ENCODE data around the gene ASXL3. TPM values are rescaled to one million over a fixed set of nuclear protein-coding genes. Genes with fewer than 3 reads are reported as not detected.

The ASXL3 gene
- total RNA-seq, 1 experiment from 2014 or later, result not detected

DNA sequence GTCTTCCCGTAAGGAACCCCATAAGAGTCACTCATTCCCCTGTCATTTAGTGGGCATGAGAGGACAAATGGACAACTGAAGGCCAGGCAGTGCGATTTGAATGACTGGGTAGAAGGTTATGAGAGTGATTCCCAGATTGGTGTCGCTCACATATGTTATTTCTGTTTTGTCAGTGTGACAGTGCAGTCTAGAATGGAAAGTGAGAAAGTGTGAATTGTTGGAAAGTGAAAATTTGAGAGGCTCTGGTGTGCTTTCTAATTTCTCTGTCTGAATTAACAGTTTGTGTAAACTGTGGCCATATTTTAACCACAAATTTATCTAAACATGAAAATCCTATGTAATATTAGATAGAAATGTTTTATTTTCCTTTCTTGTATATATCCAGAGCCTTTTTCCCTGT lies 49.1 kb downstream of the ASXL3 start:
- Histone ChIP-seq H3K79me2 (ENCODE audit: low read length) (no peaks in the 10 kb centered on the region), H3K27me3 (ENCODE audit: low read length) (0 out of 2 replicates have a peak, but pooled peaks cover 8% of the 10 kb centered on the region), H3K4me1 (ENCODE audit: insufficient read depth, low read length) (no peaks in the 10 kb centered on the region), H4K20me1 (ENCODE audit: low read length) (no peaks in the 10 kb centered on the region), H3K36me3 (ENCODE audit: low read depth, low read length) (no peaks in the 10 kb centered on the region), H3K9me3 (ENCODE audit: low read length) (no peaks in the 10 kb centered on the region), H3K4me3 (ENCODE audit: low read length) (no peak overlapping the region), H3F3A (ENCODE audit: low read length, unreplicated experiment) (no peaks in the 10 kb centered on the region), H3K9me2 (replicated peaks; ENCODE audit: low read length) (no peaks in the 10 kb centered on the region), H2AFZ (ENCODE audit: low read length) (no peak overlapping the region), H3K27ac (ENCODE audit: low read length) (no peak overlapping the region), H3K9ac (ENCODE audit: low read length) (no peak overlapping the region), H3K4me2 (ENCODE audit: low read length) (no peak overlapping the region)
- TF ChIP-seq, protein P1, sequence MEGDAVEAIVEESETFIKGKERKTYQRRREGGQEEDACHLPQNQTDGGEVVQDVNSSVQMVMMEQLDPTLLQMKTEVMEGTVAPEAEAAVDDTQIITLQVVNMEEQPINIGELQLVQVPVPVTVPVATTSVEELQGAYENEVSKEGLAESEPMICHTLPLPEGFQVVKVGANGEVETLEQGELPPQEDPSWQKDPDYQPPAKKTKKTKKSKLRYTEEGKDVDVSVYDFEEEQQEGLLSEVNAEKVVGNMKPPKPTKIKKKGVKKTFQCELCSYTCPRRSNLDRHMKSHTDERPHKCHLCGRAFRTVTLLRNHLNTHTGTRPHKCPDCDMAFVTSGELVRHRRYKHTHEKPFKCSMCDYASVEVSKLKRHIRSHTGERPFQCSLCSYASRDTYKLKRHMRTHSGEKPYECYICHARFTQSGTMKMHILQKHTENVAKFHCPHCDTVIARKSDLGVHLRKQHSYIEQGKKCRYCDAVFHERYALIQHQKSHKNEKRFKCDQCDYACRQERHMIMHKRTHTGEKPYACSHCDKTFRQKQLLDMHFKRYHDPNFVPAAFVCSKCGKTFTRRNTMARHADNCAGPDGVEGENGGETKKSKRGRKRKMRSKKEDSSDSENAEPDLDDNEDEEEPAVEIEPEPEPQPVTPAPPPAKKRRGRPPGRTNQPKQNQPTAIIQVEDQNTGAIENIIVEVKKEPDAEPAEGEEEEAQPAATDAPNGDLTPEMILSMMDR (conservative IDR thresholded peaks at IDR 0.05; ENCODE audit: low read depth, low read length), result no peak
- TF ChIP-seq EZH2 (IDR thresholded peaks at IDR 0.05; ENCODE audit: low read length, unreplicated experiment) (no peak), EZH2phosphoT487 (IDR thresholded peaks at IDR 0.05; ENCODE audit: borderline replicate concordance, low read length) (no peak)
- CTCF ChIA-PET, result no interaction called here
- intact Hi-C loops (cut with micrococcal nuclease), result no loop called here
- no peak for DNase-seq
- POLR2A ChIA-PET (ENCODE audit: unreplicated experiment), result no interaction called here
- ATAC-seq, result no peak
- no TSS peak for BruUV-seq (replicated peaks)

GRCh38 chr18:33630476-33630875 lies 52.5 kb downstream of the ASXL3 start:
- H3K4me3 ChIP-seq (ENCODE audit: low read length), result no peak overlapping the region
- no peak overlapping the region for H3K4me2 ChIP-seq (ENCODE audit: low read length)
- H3K79me2 ChIP-seq (ENCODE audit: low read length), result no peaks in the 10 kb centered on the region
- no peaks in the 10 kb centered on the region for H3K4me1 ChIP-seq (ENCODE audit: insufficient read depth, low read length)
- no peak for ATAC-seq
- no peak overlapping the region for H3K9ac ChIP-seq (ENCODE audit: low read length)
- H3K36me3 ChIP-seq (ENCODE audit: low read depth, low read length), result no peaks in the 10 kb centered on the region
- no peak for TF ChIP-seq EZH2phosphoT487 (IDR thresholded peaks at IDR 0.05; ENCODE audit: borderline replicate concordance, low read length)
- TF ChIP-seq EZH2 (IDR thresholded peaks at IDR 0.05; ENCODE audit: low read length, unreplicated experiment), result no peak
- TF ChIP-seq, protein P1 (conservative IDR thresholded peaks at IDR 0.05; ENCODE audit: low read depth, low read length), result no peak
- intact Hi-C loops (cut with micrococcal nuclease), result no loop called here
- no peaks in the 10 kb centered on the region for H3K9me2 ChIP-seq (replicated peaks; ENCODE audit: low read length)
- no peaks in the 10 kb centered on the region for H3K9me3 ChIP-seq (ENCODE audit: low read length)
- H2AFZ ChIP-seq (ENCODE audit: low read length), result no peak overlapping the region
- ChIA-PET CTCF (no interaction called here), POLR2A (ENCODE audit: unreplicated experiment) (no interaction called here)
- no peaks in the 10 kb centered on the region for H3F3A ChIP-seq (ENCODE audit: low read length, unreplicated experiment)
- DNase-seq, result no peak
- no TSS peak for BruUV-seq (replicated peaks)
- H3K27ac ChIP-seq (ENCODE audit: low read length), result no peak overlapping the region
- no peaks in the 10 kb centered on the region for H4K20me1 ChIP-seq (ENCODE audit: low read length)
- H3K27me3 ChIP-seq (ENCODE audit: low read length), result 0 out of 2 replicates have a peak, but pooled peaks cover 8% of the 10 kb centered on the region

- H3K9ac ChIP-seq (ENCODE audit: low read length), result no peak overlapping the region
- H3K9me2 ChIP-seq (replicated peaks; ENCODE audit: low read length), result no peaks in the 10 kb centered on the region
- no peaks in the 10 kb centered on the region for H3K36me3 ChIP-seq (ENCODE audit: low read depth, low read length)
- ChIA-PET POLR2A (ENCODE audit: unreplicated experiment) (no interaction called here), CTCF (no interaction called here)
- no peak overlapping the region for H3K4me2 ChIP-seq (ENCODE audit: low read length)
- no peaks in the 10 kb centered on the region for H3K9me3 ChIP-seq (ENCODE audit: low read length)
- no peak overlapping the region for H2AFZ ChIP-seq (ENCODE audit: low read length)
- no peaks in the 10 kb centered on the region for H3K27me3 ChIP-seq (ENCODE audit: low read length)
- H4K20me1 ChIP-seq (ENCODE audit: low read length), result no peaks in the 10 kb centered on the region
- TF ChIP-seq EZH2 (IDR thresholded peaks at IDR 0.05; ENCODE audit: low read length, unreplicated experiment), result no peak
- TF ChIP-seq, protein P1 (conservative IDR thresholded peaks at IDR 0.05; ENCODE audit: low read depth, low read length), result no peak
- TF ChIP-seq EZH2phosphoT487 (IDR thresholded peaks at IDR 0.05; ENCODE audit: borderline replicate concordance, low read length), result no peak
- no peak for DNase-seq
- no peaks in the 10 kb centered on the region for H3K4me1 ChIP-seq (ENCODE audit: insufficient read depth, low read length)
- H3K79me2 ChIP-seq (ENCODE audit: low read length), result no peaks in the 10 kb centered on the region
- H3F3A ChIP-seq (ENCODE audit: low read length, unreplicated experiment), result no peaks in the 10 kb centered on the region
- H3K4me3 ChIP-seq (ENCODE audit: low read length), result no peak overlapping the region
- intact Hi-C loops (cut with micrococcal nuclease), result no loop called here
- no peak overlapping the region for H3K27ac ChIP-seq (ENCODE audit: low read length)
- ATAC-seq, result no peak
- BruUV-seq (replicated peaks), result no TSS peak
These were observed 63.1 kb downstream of the ASXL3 start for GRCh38 chr18:33641141-33641540.
